NT2/D1 (cell line): ENCODE measurements around the gene EID3.

Source experiments
- DNase-seq: peaks from one replicate; pipeline ENCODE4 v3.0.0-alpha.2; 2011; ENCODE audit warnings: low read depth, low spot score
- H3K27me3 ChIP-seq: 2 replicates; pipeline ENCODE4 v1.6.0; 2011; ENCODE audit warnings: mild to moderate bottlenecking; ENCODE audit not compliant: insufficient read length, insufficient read depth
- H3K36me3 ChIP-seq: 2 replicates; pipeline ENCODE4 v1.6.1; 2011; ENCODE audit warnings: mild to moderate bottlenecking, low read length, mixed read lengths; ENCODE audit not compliant: insufficient read depth, insufficient read length
- H3K4me1 ChIP-seq: 2 replicates; pipeline ENCODE4 v1.5.1; 2011; ENCODE audit not compliant: insufficient read depth, insufficient read length
- H3K4me3 ChIP-seq: 2 replicates; pipeline ENCODE4 v1.5.1; 2011; ENCODE audit warnings: low read depth; ENCODE audit not compliant: insufficient read length
- H3K9ac ChIP-seq: 2 replicates; pipeline ENCODE4 v1.6.0; 2011; ENCODE audit warnings: low read depth; ENCODE audit not compliant: insufficient read length
- H3K9me3 ChIP-seq: 2 replicates; pipeline ENCODE4 v1.5.1; 2011; ENCODE audit warnings: mild to moderate bottlenecking, low read length; ENCODE audit not compliant: insufficient read depth
- SUZ12 ChIP-seq: IDR thresholded peaks from 2 replicates; pipeline ENCODE4 v1.6.1; 2011; ENCODE audit not compliant: insufficient read length, insufficient read depth; ENCODE audit errors: extremely low read depth
- YY1 ChIP-seq: IDR thresholded peaks from 2 replicates; pipeline ENCODE4 v1.6.1; 2011; ENCODE audit not compliant: insufficient read length, insufficient read depth
- ZNF274 ChIP-seq: IDR thresholded peaks from 2 replicates; pipeline ENCODE4 v1.6.1; 2011; ENCODE audit warnings: mild to moderate bottlenecking, low read depth, low read length

EID3 gene

GRCh38 chr12:104273503-104273902 is 30.0 kb upstream of the EID3 start:
- Histone ChIP-seq H3K36me3 (no peaks in the 10 kb centered on the region), H3K4me1 (no peaks in the 10 kb centered on the region)

GRCh38 chr12:104274811-104275210 is 28.7 kb upstream of the EID3 start:
- Histone ChIP-seq H3K4me3 (no peak overlapping the region), H3K27me3 (no peaks in the 10 kb centered on the region), H3K9ac (no peak overlapping the region), H3K4me1 (no peaks in the 10 kb centered on the region), H3K9me3 (no peaks in the 10 kb centered on the region), H3K36me3 (no peaks in the 10 kb centered on the region)
- no peak for DNase-seq
- TF ChIP-seq ZNF274: no peak
- TF ChIP-seq YY1: no peak
- TF ChIP-seq SUZ12: no peak

More at GRCh38 chr12:104273503-104273902, 30.0 kb upstream of the EID3 start:
- Histone ChIP-seq H3K9ac (no peak overlapping the region), H3K4me3 (no peak overlapping the region), H3K9me3 (no peaks in the 10 kb centered on the region), H3K27me3 (no peaks in the 10 kb centered on the region)
- TF ChIP-seq SUZ12 (no peak), ZNF274 (no peak), YY1 (no peak)
- DNase-seq: no peak

GRCh38 chr12:104275689-104276088 is 27.9 kb upstream of the EID3 start:
- no peaks in the 10 kb centered on the region for H3K9me3 ChIP-seq
- H3K4me3 ChIP-seq: no peak overlapping the region
- TF ChIP-seq ZNF274 (no peak), SUZ12 (no peak), YY1 (no peak)
- H3K36me3 ChIP-seq: no peaks in the 10 kb centered on the region
- no peaks in the 10 kb centered on the region for H3K4me1 ChIP-seq
- H3K9ac ChIP-seq: no peak overlapping the region
- no peaks in the 10 kb centered on the region for H3K27me3 ChIP-seq
- DNase-seq: no peak

GRCh38 chr12:104276273-104277131 is 27.0 kb upstream of the EID3 start:
- Histone ChIP-seq H3K9ac (no peak overlapping the region), H3K4me1 (no peaks in the 10 kb centered on the region), H3K4me3 (no peak overlapping the region)

GRCh38 chr12:104279164-104279563 is 24.4 kb upstream of the EID3 start:
- no peak for TF ChIP-seq YY1
- no peak for TF ChIP-seq SUZ12
- TF ChIP-seq ZNF274: no peak
- Histone ChIP-seq H3K36me3 (no peaks in the 10 kb centered on the region), H3K9ac (no peak overlapping the region), H3K4me1 (no peaks in the 10 kb centered on the region), H3K9me3 (no peaks in the 10 kb centered on the region), H3K4me3 (no peak overlapping the region), H3K27me3 (no peaks in the 10 kb centered on the region)
- no peak for DNase-seq

More at GRCh38 chr12:104276273-104277131, 27.0 kb upstream of the EID3 start:
- no peaks in the 10 kb centered on the region for H3K27me3 ChIP-seq
- H3K9me3 ChIP-seq: no peaks in the 10 kb centered on the region
- no peak for DNase-seq
- no peaks in the 10 kb centered on the region for H3K36me3 ChIP-seq
- TF ChIP-seq ZNF274 (no peak), YY1 (no peak), SUZ12 (no peak)

GRCh38 chr12:104280111-104280510 is 23.4 kb upstream of the EID3 start:
- Histone ChIP-seq H3K4me1 (no peaks in the 10 kb centered on the region), H3K36me3 (no peaks in the 10 kb centered on the region), H3K9ac (no peak overlapping the region), H3K27me3 (no peaks in the 10 kb centered on the region), H3K4me3 (no peak overlapping the region), H3K9me3 (no peaks in the 10 kb centered on the region)
- TF ChIP-seq YY1 (no peak), SUZ12 (no peak), ZNF274 (no peak)
- DNase-seq: no peak

- no peak overlapping the region for H3K4me3 ChIP-seq
- no peak for DNase-seq
- no peaks in the 10 kb centered on the region for H3K9me3 ChIP-seq
- no peak overlapping the region for H3K9ac ChIP-seq
- H3K36me3 ChIP-seq: no peaks in the 10 kb centered on the region
- H3K27me3 ChIP-seq: no peaks in the 10 kb centered on the region
- H3K4me1 ChIP-seq: no peaks in the 10 kb centered on the region
- TF ChIP-seq ZNF274 (no peak), YY1 (no peak), SUZ12 (no peak)
These were observed 22.7 kb upstream of the EID3 start for GRCh38 chr12:104280717-104281458.
